HG03095 (cell line): ENCODE measurements around the gene ZCCHC3.
A peak's percentile ranks its signal among the peaks of the same experiment; 100 is the strongest.

Experiments
- ATAC-seq: cut with Tn5 transposase; IDR thresholded peaks from one replicate; pipeline ENCODE4 v1.9.1; 2021; ENCODE audit warnings: moderate library complexity; ENCODE audit not compliant: unreplicated experiment

The ZCCHC3 gene

DNA sequence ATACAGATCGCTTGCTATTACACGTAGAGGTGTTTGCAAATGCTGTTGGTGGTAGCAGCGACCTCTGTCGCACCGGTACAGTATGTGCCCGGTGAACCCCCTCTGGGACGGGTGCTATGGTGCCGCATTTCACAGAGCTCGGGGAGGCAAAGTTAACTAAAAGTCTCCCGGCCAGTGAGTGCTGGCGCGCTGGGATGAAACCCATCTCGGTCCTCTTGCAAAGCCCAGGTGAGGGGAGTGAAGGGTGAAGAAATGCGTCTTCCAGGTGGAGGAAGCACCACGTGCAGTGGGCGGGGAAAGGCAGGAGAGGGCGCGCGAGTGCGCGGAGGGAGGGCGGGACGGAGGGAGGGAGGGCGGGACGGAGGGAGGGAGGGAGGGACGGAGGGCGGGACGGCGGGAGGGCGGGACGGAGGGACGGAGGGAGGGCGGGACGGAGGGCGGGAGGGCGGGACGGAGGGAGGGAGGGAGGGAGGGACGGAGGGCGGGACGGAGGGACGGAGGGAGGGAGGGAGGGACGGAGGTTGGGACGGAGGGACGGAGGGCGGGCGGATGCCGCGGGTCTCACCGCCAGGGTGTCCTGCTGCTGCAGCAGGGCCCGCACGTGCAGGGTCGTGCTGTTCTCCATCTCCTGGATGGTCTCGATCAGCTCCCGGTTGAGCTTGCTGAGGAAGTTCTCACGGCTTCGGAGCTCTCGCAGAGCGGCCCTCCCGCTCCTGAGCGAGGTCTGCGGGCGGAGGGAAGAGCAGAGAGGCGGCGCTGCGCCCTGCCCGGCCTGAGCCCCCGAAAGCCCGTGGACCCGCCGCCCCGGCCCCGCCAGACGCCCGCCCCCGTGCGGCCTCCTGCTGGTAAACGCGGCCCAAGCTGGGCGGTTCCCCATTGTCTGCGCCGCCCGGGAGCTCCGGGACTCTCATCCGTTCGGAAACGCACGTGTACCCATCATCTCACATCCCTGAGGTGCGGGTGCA lies 18.5 kb upstream of the ZCCHC3 start:
- ATAC-seq: no peak

DNA sequence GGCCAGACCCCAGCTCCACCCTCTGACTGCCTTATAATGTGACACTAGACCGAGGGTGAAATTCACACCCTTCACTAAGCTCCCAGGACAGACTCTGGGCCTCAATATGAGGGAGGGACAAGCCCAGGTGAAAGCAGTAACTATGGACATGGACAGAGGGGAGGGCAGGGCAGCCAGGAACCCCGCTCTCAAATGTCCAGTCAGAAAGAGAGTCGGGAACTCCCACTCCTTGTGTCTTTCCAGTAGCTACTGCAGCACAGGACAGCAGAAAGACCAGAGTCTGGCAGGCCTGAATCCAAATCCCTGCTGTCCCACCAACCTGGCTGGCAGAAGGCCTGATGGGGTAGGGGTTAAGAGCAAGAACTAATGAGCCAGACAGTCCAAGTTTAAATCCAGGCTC lies 13.2 kb upstream of the ZCCHC3 start:
- no peak for ATAC-seq

DNA sequence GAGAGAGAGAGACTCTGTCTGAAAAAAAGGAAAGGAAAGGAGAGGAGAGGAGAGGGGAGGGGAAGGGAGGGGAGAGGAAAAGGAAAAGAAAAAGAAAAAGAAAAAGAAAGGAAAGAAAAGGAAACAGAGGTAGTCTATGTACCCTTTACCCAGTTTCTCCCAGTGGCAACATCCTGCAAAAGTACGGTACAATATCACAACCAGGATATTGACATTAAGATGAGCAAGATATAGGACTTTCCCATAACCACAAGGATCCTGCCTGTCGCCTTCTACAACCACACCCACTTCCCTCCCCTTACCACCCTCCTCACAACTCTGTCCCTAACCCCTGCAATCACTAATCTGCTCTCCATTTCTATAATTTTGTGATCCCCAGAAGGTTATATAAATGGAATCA lies 10.9 kb upstream of the ZCCHC3 start:
- ATAC-seq: no peak

DNA sequence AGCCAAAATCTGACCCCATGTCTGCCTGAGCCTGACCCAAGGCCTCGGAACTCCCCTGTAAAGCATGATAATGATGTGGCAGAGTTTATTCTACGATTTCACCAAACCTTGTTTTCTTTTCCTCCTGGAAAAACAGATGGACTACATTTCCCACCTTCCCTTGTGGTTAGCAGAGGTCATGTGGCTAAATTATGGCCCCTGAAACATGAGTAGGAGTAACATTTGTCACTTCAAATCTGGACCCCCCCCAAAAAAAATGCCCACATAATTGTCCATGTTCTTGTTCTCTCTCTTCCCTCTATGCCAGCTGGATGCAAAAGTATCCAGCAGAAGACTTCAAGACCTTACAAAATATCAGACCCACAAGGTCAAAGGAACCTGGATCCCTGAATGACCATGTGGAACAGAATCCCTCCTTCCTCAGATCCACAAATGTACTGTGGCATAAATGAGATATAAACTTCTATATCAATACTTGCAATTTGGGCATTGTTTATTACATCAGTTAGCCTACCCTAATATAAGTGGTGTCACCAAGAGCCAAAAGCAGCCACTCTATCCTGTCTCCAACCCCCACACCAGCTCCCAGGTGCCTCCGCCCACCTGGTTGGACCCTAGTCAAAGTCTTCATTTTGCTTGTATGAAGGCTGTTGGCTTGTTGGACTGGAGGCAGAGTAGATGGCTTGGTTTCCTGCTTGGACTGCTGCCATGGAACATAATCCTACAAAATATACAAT lies 8.2 kb upstream of the ZCCHC3 start:
- ATAC-seq: no peak

DNA sequence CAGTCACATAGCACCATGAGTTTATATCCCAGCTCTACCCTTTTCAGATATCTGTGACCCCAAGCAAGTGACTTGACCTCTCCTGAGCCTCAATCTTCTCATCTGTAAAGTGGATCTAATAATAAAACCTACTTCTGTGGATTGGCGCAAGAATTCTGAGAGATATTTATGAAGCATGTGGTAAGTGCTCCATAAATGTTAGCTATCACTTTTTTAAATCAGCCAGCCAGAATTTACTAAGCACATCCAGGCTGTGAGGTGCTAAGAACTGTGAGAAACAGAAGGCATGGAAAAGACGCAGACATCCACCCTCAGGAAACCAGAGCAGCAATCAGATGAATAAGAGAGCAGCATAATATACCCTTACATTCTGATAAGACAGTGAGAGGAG lies 7.7 kb upstream of the ZCCHC3 start:
- no peak for ATAC-seq

DNA sequence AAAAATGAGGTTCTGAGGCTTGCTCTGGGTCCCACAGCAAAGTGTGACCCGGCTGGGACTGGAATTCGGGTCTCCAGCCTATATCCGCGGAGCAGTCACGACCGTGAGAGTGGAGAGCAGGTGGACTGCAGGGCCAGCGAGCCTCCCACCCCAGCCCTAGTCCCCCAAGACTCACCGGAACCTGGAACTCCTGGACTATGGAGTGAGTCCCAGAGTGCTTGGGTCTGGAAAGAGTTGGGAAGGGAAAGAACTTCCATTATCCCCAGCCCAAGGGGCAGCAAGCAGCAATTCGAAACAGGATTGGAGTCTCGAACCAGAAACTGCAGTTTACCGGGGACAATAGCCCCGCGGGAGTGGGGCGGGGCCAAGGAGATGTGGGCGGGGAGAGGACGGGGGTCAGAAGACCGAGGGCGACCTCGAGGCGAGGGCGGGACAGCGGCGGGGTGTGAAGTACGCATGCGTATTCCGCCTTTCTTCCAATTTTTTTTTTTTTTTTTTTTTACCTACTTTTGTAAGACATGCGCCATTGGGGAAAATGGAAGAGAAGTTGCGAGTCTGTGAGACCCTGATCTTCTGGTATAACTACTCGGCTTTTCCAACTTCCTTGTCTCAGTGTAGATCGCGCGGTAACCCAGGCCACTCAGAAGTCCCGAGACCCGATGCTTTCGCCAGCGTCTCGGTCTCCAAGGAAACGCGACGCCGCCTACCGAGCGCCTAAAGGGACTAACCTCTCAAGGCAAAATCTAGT lies 7.1 kb upstream of the ZCCHC3 start, which contains the start of gene C20orf96:
TSS of gene C20orf96 (minus strand) at position 667 of the 748 bp plus-strand sequence. CDS start at position 527, 140 bp downstream.
- ATAC-seq: peak; percentile 86

DNA sequence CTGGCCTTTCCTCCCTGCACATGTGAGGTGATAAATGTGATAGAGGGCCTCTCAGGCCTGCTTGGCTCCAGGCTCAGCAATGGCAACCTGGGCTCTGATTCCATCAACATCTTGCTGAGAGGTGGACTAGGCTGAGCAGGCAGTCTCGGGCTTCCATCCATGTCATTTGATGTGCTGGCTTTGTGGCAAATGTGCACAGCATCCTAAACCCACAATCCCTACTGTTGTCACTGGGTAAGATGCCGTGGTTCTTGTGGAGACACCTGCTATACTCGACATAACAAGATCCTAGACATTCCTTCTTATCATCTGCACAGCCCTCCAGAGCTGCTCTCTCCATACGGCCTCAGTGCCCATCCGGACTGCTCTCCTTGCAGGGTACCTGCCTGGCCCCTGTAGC lies 2.8 kb upstream of the ZCCHC3 start:
- ATAC-seq: no peak

DNA sequence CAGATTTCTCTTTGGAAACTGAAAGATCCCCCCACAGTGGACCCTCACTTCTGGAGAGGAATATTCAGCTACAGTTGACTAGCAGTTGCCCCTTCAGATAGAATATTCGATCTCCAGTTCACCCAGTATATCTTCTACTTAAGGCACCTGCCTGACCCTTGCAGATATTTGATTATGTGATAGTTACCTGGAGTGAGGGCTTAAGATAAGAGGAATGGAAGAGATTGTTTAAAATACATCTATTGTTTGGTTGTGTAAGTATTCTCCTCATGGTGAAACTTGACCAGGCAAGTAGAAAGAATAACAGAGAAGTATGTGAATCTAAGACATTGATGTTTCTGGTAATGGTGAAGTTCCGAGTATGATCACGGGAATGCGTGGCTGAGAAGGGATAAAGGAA lies 1.6 kb upstream of the ZCCHC3 start:
- ATAC-seq: no peak

DNA sequence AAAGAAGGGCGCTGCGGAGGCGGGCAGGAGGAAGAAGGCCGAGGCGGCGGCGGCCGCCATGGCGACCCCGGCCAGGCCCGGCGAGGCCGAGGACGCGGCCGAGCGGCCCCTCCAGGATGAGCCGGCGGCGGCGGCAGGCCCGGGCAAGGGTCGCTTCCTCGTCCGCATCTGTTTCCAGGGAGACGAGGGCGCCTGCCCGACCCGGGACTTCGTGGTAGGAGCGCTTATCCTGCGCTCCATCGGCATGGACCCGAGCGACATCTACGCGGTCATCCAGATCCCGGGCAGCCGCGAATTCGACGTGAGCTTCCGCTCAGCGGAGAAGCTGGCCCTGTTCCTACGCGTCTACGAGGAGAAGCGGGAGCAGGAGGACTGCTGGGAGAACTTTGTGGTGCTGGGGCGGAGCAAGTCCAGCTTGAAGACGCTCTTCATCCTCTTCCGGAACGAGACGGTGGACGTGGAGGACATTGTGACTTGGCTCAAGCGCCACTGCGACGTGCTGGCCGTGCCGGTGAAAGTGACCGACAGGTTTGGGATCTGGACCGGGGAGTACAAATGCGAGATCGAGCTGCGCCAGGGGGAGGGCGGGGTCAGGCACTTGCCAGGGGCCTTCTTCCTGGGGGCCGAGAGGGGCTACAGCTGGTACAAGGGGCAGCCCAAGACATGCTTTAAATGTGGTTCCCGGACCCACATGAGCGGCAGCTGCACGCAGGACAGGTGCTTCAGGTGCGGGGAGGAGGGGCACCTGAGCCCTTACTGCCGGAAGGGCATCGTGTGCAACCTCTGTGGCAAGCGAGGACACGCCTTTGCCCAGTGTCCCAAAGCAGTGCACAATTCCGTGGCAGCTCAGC lies 780 bp downstream of the ZCCHC3 start:
- peak; percentile 22 for ATAC-seq

DNA sequence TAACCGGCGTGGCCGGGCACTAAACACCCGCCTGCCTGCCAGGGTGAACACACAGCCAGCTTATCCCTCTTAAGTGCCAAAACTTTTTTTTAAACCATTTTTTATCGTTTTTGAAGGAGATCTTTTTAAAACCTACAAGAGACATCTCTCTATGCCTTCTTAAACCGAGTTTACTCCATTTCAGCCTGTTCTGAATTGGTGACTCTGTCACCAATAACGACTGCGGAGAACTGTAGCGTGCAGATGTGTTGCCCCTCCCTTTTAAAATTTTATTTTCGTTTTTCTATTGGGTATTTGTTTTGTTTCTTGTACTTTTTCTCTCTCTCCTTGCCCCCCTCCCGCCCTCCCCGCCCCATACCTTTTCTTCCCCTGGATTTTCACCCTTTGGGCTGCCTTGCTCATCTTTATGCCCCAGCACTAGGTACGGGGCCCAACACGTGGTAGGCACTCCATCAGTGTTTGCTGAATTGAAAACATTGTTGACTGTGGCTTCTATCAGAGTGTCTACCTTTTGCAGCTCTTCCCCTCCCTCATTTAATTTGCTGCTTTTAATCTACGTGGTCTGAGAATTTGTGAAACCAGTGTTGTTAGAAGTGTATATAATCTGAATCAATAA lies 1.5 kb downstream of the ZCCHC3 start:
- ATAC-seq: no peak

DNA sequence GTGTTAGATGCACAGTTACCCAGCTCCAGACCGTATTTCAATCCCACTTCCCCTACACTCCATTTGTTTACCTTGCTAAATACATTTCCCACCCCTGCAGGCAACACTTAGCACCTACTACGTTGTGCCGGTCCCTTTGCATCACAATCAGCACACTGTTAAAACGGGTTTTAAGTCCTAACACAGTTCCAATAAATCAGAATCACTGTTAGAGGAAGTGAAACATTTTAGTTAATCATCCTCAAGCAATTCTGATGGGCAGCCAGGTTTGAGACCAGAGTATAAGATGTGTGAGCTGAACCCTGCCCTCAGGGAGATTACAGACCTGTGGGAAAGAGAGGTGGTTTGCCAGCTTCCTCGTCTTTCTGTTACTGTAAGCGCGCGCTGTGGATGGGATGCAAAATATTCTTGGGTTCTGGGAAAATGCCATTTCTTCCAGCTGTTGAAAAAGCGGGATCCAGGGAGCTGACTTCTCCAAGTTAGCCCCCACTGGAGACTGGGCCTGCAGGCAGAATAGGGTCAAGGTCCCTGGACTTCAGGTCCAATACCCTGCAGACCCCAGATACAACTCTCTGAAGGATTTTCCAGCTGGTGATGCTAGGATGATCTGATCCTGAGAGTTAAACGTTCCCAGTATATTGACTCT lies 3.1 kb downstream of the ZCCHC3 start:
- ATAC-seq: no peak

DNA sequence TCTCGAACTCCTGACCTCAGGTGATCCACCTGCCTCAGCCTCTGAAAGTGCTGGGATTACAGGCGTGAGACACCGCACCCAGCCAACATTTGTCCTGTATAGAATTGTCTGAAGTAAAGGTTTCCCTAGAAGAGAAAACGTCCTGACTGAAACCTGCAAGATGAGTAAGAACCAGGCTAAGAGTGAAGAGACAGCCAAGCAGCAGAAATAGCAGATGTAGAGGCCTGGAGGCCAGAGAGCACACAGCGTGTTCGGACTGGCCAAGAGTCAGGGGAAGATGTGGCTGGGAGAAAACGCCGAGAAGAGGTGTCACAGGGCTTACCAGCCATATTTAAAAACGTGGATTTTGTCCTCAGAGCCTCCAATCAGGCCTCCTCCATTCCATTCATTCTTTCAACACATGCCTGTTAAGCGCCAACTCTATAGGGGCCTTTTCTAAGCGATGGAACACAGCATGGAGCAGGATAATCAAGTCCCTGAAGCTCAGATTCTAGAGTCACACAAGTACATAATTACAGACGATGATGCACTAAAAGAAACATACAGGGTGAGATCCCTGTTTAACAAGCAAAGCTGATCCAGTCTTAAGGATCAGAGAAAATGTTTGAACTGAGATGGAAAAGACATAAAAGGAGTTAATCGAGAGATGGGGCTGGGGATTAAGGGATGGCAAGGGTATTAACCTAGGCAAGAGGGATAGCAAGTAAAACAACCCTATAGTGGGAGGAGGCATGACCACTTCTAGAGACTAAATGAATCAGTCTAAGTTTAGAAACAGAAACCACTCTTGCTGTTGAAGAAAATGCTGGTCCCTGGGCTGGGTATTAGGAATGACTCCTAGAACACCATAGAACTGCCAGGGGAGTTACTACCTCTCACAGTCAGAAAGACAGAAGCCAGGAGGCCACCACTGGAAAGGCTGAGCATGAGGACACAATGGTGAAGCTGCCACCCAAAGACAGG lies 4.8 kb downstream of the ZCCHC3 start:
- ATAC-seq: no peak

DNA sequence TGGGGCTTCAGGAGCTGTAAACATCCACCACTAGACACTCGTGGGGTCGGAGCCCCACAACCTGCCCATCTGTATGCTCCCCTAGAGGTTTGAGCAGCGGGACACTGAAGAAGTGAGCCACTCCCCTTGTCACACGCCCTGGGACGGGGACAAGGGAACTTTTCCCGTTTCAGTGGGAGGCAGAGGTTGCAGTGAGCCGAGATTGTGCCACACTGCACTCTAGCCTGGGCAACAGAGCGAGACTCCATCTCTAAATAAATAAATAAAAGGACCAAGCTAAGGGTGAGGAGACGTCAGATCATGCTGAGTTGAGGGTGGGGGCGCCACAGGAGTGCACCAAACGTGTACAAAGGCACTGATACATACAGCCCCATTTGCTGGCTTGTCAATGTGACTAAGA lies 8.4 kb downstream of the ZCCHC3 start:
- ATAC-seq: no peak

DNA sequence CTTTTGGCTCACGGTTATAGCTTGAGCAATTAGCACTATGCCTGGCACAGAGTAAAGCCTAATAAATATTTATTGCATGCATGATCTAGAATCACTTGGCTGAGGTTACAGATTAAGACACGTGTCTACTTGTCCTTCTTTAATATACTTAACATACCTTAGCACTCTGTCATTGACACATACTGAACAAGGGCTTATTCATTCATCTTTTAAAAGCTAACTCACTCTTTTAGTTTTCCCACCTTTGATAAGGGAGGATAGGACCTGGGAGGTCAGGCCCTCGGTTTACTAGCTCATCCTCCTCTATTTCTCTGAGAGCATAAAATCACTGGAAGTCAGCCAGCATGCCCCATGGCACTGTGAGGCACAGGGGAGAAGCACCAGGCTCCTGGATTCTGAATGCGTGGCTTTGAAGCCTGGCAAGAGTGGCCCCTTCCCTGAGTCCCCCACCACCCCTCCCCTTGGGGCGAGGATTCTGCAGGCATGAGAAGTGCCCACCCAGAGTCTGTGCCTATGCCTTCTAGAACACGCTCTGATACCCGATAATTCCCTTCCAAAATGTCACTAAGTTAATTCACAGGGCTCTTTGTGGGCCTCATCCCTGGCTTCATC lies 11.2 kb downstream of the ZCCHC3 start:
- no peak for ATAC-seq

DNA sequence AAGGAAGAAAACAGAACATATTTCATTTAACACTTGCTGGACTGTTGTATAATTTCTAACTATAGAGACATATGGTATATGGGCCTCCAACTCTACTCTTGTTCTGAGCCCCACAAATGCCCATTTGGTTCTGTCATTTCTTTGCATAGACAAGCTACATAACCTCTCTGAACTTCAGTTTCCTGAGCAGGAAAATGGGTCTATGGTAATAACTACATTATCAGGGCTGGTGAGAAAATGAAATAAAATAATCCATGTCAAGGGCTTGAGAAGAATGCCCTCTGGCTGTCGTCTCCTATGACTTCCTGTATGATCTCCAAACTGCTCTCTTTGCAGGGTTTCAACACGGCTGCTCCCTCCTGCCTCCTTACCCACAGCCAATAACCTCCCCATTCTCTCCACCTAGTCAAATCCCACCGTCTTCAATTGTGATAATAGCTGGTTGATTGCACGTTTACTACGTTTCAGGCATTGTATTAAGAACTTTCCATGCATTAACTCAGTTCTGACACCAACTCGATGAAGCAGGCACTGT lies 12.0 kb downstream of the ZCCHC3 start:
- ATAC-seq: no peak

DNA sequence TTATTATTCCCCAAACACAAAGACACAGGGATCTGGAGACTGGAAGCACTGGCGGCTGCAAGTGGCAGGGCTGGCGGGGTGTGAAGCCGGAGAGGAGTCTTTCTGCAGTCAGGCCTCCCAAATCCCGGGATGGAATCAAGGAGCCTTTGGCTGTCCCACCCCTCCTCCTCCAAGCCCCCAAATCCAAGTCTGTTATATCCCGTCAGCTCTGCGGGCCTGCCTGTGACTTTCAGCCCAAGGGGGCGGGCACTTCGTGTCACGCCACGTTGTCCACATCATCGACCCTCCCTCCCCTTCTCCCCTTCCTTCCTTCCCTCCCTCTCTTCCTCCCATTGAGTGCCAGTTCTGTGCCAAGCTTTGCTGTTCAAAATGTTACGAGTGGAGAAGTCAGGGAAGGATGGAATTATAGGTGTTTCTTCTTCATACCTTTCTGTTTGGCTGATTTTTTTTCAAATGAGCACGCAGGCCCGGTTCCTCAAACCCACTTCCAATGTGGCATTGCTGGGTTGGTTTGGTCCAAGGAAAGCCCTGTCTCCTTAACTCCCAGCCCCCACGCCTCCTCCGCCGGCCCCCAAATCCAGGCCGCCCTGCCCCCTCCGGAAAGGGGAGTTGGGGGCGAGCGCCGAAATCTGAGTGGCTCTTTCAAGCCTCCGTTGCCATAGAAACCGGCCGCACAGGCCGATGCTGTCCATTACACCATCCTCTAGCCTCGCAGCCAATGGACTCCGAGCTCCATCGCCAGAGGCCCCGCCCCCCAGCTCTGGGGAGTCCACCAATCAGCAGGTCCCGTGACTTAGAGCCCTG lies 12.7 kb downstream of the ZCCHC3 start:
- ATAC-seq: peak; percentile 99

DNA sequence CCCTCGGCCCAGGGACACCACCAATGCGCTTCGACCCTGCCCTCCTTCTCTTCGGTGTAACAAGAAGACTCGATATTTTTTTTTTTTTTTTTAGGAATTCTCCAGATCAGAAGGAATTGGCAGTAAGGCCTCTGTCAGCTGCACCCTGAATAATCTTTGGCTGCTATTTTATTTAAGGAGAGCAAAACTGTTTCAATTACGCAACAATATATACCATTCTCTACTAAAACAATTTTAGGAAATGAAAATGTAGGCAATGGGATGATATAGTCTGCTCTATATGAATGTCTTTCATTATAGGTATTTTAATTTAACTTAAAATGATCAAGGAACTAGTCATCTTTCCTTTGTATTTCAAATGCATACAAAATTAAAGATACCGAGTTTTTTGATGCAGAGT lies 13.3 kb downstream of the ZCCHC3 start:
- no peak for ATAC-seq
